Panc1 (cell line): ENCODE data around the gene MGAT5B. TPM values are rescaled to one million over a fixed set of nuclear protein-coding genes. Genes with fewer than 3 reads are reported as not detected.

Experiments
- ATAC-seq: fragments of 200-7000 bp; cut with Tn5 transposase; 2 replicates; pipeline ENCODE4 v1.9.1; 2020; ENCODE audit warnings: mild to moderate bottlenecking, moderate library complexity
- BruUV-seq: library from RNA; stranded (reverse); fragments of 400-500 nt; replicated peaks from 2 replicates; lab custom pipeline; 2021; lab: Mats Ljungman, UMichigan
- CTCF ChIA-PET: fragments of 300-600 bp; sonication (Branson Sonifier 250); formaldehyde crosslinking; loops from one replicate; lab custom pipeline; 2022; ENCODE audit warnings: antibody characterized with exemption; lab: Charles Lee
- POLR2A ChIA-PET: fragments of 300-600 bp; sonication (Branson Sonifier 250); formaldehyde crosslinking; loops from one replicate; lab custom pipeline; 2022; ENCODE audit warnings: antibody characterized with exemption; lab: Charles Lee
- DNase-seq: peaks from one replicate; pipeline ENCODE4 v3.0.0-alpha.2; 2010; ENCODE audit warnings: low read depth, low spot score
- H3K27ac ChIP-seq: 2 replicates; pipeline ENCODE4 v1.5.1; 2011; ENCODE audit warnings: mild to moderate bottlenecking, low read length, inconsistent platforms
- H3K27me3 ChIP-seq: fragments of 200-500 bp; sonication (Bioruptor generic); 2 replicates; pipeline ENCODE4 v1.6.0; 2014; ENCODE audit warnings: low read length, inconsistent platforms; ENCODE audit not compliant: control insufficient read depth, insufficient read depth
- H3K36me3 ChIP-seq: fragments of 200-500 bp; sonication (Bioruptor generic); 2 replicates; pipeline ENCODE4 v1.5.1; 2014; ENCODE audit warnings: inconsistent platforms, mild to moderate bottlenecking, low read length, moderate library complexity; ENCODE audit not compliant: control insufficient read depth, insufficient read depth
- H3K4me1 ChIP-seq: 2 replicates; pipeline ENCODE4 v1.5.1; 2011; ENCODE audit warnings: inconsistent platforms, mild to moderate bottlenecking, low read length, moderate library complexity; ENCODE audit not compliant: control insufficient read depth, insufficient read depth
- H3K4me3 ChIP-seq, 2 experiments: 2 replicates each; pipeline ENCODE4 v1.5.1; 2011 to 2012; ENCODE audit warnings: low read depth in 2 of 2, low read length in 2 of 2, mild to moderate bottlenecking in 2 of 2, inconsistent platforms in 1 of 2, moderate library complexity in 1 of 2
- H3K9me3 ChIP-seq: fragments of 200-500 bp; sonication (Bioruptor generic); 2 replicates; pipeline ENCODE4 v1.5.1; 2014; ENCODE audit warnings: low read depth, mild to moderate bottlenecking, inconsistent platforms, low read length, moderate library complexity; ENCODE audit not compliant: control insufficient read depth, insufficient read depth
- POLR2AphosphoS5 ChIP-seq: IDR thresholded peaks from 2 replicates; pipeline ENCODE4 v1.6.1; 2012; ENCODE audit warnings: mild to moderate bottlenecking, low read depth, low read length, moderate library complexity
- SIN3A ChIP-seq: IDR thresholded peaks from 2 replicates; pipeline ENCODE4 v1.6.1; 2012; ENCODE audit warnings: low read depth, mild to moderate bottlenecking, low read length, moderate library complexity, borderline replicate concordance; ENCODE audit not compliant: insufficient read depth
- TCF7L2 ChIP-seq: IDR thresholded peaks from 2 replicates; pipeline ENCODE4 v1.6.1; 2011; ENCODE audit warnings: mild to moderate bottlenecking, low read depth, low read length, inconsistent platforms
- in situ Hi-C: cut with HindIII; loops from 2 replicates; pipeline ENCODE4 v1.10.0; 2016; ENCODE audit warnings: low sequenced_read_pairs, low pct_unique_long_range_greater_than_20kb
- intact Hi-C: fragments of 100-400 bp; cut with micrococcal nuclease; formaldehyde crosslinking; loops from one replicate; pipeline ENCODE4 v1.10.0; 2022; ENCODE audit not compliant: unreplicated experiment
- total RNA-seq: library from RNA; stranded (reverse); gene quantifications from one replicate; pipeline ENCODE4 v1.2.1, GENCODE V29; 2021; ENCODE audit not compliant: unreplicated experiment
- TF ChIP-seq, protein P1 (sequence below): fragments of 450-650 bp; IDR thresholded peaks from 2 replicates; pipeline ENCODE4 v1.5.1; 2017; ENCODE audit warnings: mild to moderate bottlenecking
- TF ChIP-seq, protein P2 (sequence below), 2 experiments: IDR thresholded peaks; 2 replicates each; pipeline ENCODE4 v1.6.1; 2011 to 2012; ENCODE audit warnings: low read depth in 2 of 2, control low read depth in 1 of 2, low read length in 1 of 2, mild to moderate bottlenecking in 1 of 2, moderate library complexity in 1 of 2; ENCODE audit not compliant: insufficient read depth in 1 of 2

The MGAT5B gene
- total RNA-seq, 1 experiment from 2014 or later = 34.9 TPM

DNA sequence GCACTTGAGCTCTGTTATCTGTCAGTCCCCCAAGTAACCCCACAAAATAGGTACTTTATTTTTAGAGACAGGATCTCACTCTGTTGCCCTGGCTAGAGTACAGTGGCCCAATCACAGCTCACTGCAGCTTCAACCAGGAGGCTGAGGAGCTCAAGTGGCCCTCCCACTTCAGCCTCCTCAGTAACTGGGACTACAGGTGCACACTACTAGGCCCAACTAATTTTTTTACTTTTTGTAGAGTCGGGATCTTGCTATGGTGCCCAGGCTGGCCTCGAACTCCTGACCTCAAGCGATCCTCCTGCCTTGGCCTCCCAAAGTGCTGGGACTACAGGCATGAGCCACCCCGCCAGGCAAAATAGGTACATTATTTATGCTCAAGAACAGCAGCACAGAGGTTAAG lies 99.6 kb downstream of the MGAT5B start:
- Histone ChIP-seq H3K27ac (no peak overlapping the region), H3K4me3 (no peak overlapping the region), H3K9me3 (no peaks in the 10 kb centered on the region), H3K27me3 (no peaks in the 10 kb centered on the region; the same call in 1 of the 2 replicates), H3K4me1 (peaks cover 10% of the 10 kb centered on the region), H3K36me3 (no peaks in the 10 kb centered on the region)
- ATAC-seq = no peak
- in situ Hi-C loops (no loop called here), intact Hi-C loops (no loop called here)
- POLR2A ChIA-PET = no interaction called here
- CTCF ChIA-PET = no interaction called here
- no peak for DNase-seq
- no TSS peak for BruUV-seq
- TF ChIP-seq, protein P1, sequence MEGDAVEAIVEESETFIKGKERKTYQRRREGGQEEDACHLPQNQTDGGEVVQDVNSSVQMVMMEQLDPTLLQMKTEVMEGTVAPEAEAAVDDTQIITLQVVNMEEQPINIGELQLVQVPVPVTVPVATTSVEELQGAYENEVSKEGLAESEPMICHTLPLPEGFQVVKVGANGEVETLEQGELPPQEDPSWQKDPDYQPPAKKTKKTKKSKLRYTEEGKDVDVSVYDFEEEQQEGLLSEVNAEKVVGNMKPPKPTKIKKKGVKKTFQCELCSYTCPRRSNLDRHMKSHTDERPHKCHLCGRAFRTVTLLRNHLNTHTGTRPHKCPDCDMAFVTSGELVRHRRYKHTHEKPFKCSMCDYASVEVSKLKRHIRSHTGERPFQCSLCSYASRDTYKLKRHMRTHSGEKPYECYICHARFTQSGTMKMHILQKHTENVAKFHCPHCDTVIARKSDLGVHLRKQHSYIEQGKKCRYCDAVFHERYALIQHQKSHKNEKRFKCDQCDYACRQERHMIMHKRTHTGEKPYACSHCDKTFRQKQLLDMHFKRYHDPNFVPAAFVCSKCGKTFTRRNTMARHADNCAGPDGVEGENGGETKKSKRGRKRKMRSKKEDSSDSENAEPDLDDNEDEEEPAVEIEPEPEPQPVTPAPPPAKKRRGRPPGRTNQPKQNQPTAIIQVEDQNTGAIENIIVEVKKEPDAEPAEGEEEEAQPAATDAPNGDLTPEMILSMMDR = no peak
- no peak for TF ChIP-seq POLR2AphosphoS5
- TF ChIP-seq, protein P2, sequence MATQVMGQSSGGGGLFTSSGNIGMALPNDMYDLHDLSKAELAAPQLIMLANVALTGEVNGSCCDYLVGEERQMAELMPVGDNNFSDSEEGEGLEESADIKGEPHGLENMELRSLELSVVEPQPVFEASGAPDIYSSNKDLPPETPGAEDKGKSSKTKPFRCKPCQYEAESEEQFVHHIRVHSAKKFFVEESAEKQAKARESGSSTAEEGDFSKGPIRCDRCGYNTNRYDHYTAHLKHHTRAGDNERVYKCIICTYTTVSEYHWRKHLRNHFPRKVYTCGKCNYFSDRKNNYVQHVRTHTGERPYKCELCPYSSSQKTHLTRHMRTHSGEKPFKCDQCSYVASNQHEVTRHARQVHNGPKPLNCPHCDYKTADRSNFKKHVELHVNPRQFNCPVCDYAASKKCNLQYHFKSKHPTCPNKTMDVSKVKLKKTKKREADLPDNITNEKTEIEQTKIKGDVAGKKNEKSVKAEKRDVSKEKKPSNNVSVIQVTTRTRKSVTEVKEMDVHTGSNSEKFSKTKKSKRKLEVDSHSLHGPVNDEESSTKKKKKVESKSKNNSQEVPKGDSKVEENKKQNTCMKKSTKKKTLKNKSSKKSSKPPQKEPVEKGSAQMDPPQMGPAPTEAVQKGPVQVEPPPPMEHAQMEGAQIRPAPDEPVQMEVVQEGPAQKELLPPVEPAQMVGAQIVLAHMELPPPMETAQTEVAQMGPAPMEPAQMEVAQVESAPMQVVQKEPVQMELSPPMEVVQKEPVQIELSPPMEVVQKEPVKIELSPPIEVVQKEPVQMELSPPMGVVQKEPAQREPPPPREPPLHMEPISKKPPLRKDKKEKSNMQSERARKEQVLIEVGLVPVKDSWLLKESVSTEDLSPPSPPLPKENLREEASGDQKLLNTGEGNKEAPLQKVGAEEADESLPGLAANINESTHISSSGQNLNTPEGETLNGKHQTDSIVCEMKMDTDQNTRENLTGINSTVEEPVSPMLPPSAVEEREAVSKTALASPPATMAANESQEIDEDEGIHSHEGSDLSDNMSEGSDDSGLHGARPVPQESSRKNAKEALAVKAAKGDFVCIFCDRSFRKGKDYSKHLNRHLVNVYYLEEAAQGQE (IDR thresholded peaks at IDR 0.05; ENCODE audit: insufficient read depth in 1 of 2, low read depth in 2 of 2, low read length in 1 of 2) = no peak
- no peak for TF ChIP-seq SIN3A
- TF ChIP-seq TCF7L2 = no peak

DNA sequence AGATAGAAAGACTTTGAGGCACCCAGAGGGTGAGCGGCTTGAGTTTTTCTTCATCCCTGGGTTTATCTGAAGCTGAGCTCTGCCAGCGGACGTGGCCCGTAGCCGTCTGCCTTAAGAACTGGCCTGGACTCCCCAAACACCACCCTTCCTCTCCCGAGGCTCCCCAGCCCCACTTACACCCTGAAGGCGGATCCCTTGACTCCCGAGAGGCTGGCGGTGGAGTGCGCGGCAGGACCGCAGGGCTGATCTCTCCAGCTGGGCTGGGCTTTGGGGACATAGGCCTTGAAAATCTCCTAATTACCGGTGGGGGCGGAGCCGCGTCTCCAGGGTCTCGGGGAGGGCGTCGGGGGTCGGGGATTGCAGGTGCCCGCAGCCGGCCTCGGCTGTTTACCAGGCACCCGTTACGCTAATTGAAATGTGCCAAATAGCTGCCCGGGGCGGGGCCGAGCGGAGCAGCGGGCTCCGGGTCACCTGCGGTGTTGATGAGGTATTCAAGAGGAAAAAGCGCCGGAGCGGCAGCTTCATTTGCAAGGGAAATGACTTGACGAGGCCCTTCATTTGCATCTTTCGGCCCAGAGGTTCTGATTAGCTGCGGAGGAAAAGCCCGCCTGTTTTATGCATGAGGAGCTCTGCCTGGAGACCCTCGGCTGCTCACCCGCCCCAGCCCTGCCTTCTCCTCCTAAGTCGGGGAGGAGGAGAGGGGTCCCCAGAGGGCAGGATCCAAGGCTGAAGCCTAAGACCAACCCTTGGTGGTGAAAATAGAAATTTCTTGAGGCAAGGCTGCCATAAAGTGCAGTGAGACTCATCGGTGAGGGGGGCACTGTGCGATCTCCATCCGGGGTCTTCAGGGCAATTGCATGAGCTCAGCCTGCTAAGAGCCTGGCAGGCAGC lies 100.7 kb downstream of the MGAT5B start:
- Histone ChIP-seq H3K9me3 (no peaks in the 10 kb centered on the region), H3K27ac (no peak overlapping the region), H3K27me3 (no peaks in the 10 kb centered on the region; the same call in 1 of the 2 replicates), H3K36me3 (no peaks in the 10 kb centered on the region), H3K4me3 (peak overlapping the region; percentile 32 to 55), H3K4me1 (peaks cover 10% of the 10 kb centered on the region)
- in situ Hi-C loops (no loop called here), intact Hi-C loops (no loop called here)
- ChIA-PET POLR2A (interaction anchor here (0.5 to 0.8 kb wide), 3 partner anchors 16 to 122 kb away, joined by 4 to 11 read pairs (median 5); no protein-coding TSS in a partner anchor), CTCF (interaction anchor here (0.6 to 1.1 kb wide), 4 partner anchors 38 to 101 kb away, joined by 3 to 19 read pairs (median 3); no protein-coding TSS in a partner anchor)
- TF ChIP-seq, protein P2 (IDR thresholded peaks at IDR 0.05; ENCODE audit: insufficient read depth in 1 of 2, low read depth in 2 of 2, low read length in 1 of 2) = no peak
- no peak for TF ChIP-seq SIN3A
- no TSS peak for BruUV-seq
- DNase-seq (no peak), ATAC-seq (peak; percentile 61)
